ENCODE data around the gene ALPL.

DNA sequence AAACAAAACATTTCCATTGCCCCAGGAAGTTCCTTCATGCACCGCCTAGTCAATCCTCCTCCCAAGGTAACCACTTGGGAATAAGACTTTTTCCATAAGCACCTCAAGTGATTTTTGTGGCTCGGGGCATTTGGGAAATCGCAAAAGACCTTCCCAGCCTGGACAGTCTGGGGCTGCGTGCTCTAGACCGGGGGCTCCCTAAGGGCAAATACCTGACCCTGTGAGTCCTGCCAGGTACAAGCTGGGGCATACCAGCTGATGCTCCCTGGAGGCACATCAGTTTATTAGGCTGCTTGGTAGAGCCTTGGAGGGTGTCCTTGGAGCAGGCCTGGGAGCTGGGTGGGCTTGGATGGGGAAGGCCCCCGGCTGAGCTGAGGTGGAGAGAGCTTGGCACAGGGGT, 34.4 kb downstream of the ALPL start:
- TF ChIP-seq POLR2AphosphoS5 (IDR thresholded peaks at IDR 0.05), result no peak
- TF ChIP-seq TAF1 (IDR thresholded peaks at IDR 0.05; ENCODE audit: low read depth), result no peak
- TF ChIP-seq, protein P1, sequence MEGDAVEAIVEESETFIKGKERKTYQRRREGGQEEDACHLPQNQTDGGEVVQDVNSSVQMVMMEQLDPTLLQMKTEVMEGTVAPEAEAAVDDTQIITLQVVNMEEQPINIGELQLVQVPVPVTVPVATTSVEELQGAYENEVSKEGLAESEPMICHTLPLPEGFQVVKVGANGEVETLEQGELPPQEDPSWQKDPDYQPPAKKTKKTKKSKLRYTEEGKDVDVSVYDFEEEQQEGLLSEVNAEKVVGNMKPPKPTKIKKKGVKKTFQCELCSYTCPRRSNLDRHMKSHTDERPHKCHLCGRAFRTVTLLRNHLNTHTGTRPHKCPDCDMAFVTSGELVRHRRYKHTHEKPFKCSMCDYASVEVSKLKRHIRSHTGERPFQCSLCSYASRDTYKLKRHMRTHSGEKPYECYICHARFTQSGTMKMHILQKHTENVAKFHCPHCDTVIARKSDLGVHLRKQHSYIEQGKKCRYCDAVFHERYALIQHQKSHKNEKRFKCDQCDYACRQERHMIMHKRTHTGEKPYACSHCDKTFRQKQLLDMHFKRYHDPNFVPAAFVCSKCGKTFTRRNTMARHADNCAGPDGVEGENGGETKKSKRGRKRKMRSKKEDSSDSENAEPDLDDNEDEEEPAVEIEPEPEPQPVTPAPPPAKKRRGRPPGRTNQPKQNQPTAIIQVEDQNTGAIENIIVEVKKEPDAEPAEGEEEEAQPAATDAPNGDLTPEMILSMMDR (IDR thresholded peaks at IDR 0.05; ENCODE audit: poor library complexity, severe bottlenecking), result no peak
- no peak for TF ChIP-seq EZH2 (IDR thresholded peaks at IDR 0.05; ENCODE audit: borderline replicate concordance, insufficient read depth, low read length, poor library complexity, severe bottlenecking)
- TF ChIP-seq, protein P2, sequence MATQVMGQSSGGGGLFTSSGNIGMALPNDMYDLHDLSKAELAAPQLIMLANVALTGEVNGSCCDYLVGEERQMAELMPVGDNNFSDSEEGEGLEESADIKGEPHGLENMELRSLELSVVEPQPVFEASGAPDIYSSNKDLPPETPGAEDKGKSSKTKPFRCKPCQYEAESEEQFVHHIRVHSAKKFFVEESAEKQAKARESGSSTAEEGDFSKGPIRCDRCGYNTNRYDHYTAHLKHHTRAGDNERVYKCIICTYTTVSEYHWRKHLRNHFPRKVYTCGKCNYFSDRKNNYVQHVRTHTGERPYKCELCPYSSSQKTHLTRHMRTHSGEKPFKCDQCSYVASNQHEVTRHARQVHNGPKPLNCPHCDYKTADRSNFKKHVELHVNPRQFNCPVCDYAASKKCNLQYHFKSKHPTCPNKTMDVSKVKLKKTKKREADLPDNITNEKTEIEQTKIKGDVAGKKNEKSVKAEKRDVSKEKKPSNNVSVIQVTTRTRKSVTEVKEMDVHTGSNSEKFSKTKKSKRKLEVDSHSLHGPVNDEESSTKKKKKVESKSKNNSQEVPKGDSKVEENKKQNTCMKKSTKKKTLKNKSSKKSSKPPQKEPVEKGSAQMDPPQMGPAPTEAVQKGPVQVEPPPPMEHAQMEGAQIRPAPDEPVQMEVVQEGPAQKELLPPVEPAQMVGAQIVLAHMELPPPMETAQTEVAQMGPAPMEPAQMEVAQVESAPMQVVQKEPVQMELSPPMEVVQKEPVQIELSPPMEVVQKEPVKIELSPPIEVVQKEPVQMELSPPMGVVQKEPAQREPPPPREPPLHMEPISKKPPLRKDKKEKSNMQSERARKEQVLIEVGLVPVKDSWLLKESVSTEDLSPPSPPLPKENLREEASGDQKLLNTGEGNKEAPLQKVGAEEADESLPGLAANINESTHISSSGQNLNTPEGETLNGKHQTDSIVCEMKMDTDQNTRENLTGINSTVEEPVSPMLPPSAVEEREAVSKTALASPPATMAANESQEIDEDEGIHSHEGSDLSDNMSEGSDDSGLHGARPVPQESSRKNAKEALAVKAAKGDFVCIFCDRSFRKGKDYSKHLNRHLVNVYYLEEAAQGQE (IDR thresholded peaks at IDR 0.05; ENCODE audit: borderline replicate concordance), result no peak
- no peak for TF ChIP-seq EP300 (conservative IDR thresholded peaks at IDR 0.05; ENCODE audit: poor library complexity, severe bottlenecking)
- no peak for TF ChIP-seq RAD21 (conservative IDR thresholded peaks at IDR 0.05)
- no peak for TF ChIP-seq SMC3 (conservative IDR thresholded peaks at IDR 0.05; ENCODE audit: poor library complexity)
- no peak for TF ChIP-seq MXI1 (conservative IDR thresholded peaks at IDR 0.05; ENCODE audit: poor library complexity, severe bottlenecking)

All from neural cell (in vitro differentiated cells).